ENCODE data around the gene SHB. TPM values are rescaled to one million over a fixed set of nuclear protein-coding genes. Genes with fewer than 3 reads are reported as not detected.
A peak's percentile ranks its signal among the peaks of the same experiment; 100 is the strongest.

The SHB gene
- total RNA-seq, 2 donors from 2014 or later, result 28.1 to 38.1 TPM

DNA sequence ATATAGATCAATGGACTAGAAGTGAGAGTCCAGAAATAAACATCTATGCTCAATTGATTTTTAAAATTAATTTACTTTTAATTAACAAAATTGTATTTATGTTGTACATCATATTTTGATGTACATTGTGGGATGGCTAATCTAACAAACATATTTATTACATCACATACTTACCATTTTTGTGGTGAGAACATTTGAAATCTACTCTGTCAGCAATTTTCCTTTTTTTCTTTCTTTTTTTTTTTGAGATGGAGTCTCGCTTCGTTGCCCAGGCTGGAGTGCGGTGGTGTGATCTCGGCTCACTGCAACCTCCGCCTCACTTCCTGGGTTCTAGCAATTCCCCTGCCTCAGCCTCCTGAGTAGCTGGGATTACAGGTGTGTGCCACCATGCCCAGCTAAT lies 32.4 kb upstream of the SHB start:
- H3K4me3 ChIP-seq (ENCODE audit: low read length), result no peak overlapping the region
- H3K36me3 ChIP-seq (ENCODE audit: control insufficient read depth, insufficient read depth, low read length), result no peaks in the 10 kb centered on the region
- H3K27me3 ChIP-seq (ENCODE audit: control insufficient read depth, insufficient read depth, low read length, poor library complexity, severe bottlenecking), result peaks cover 7% of the 10 kb centered on the region
- no peaks in the 10 kb centered on the region for H3K9me3 ChIP-seq (ENCODE audit: control insufficient read depth, low read length)
- Mint-ChIP-seq H3K4me1 (peaks cover 2% of the 10 kb centered on the region), H3K27me3 (ENCODE audit: insufficient read depth) (peaks cover 49% of the 10 kb centered on the region), H3K36me3 (ENCODE audit: low read depth) (no peaks in the 10 kb centered on the region), H3K27ac (no peak overlapping the region), H3K9me3 (no peaks in the 10 kb centered on the region), H3K4me3 (no peak overlapping the region)
- no peak overlapping the region for H3K9ac ChIP-seq (ENCODE audit: extremely low read depth, low read length, poor library complexity, severe bottlenecking)
- H3K27ac ChIP-seq (ENCODE audit: low read depth, low read length), result no peak overlapping the region
- DNase-seq, result no peak
- WGBS, 2 experiments (ENCODE audit: insufficient coverage in 1 of 2, insufficient read length in 1 of 2), result 90 to 98% methylated on average over 5 of the region's 5 CpGs
- H3K4me1 ChIP-seq (ENCODE audit: control insufficient read depth, insufficient read depth, low read length), result no peaks in the 10 kb centered on the region
- TF ChIP-seq, protein P1, sequence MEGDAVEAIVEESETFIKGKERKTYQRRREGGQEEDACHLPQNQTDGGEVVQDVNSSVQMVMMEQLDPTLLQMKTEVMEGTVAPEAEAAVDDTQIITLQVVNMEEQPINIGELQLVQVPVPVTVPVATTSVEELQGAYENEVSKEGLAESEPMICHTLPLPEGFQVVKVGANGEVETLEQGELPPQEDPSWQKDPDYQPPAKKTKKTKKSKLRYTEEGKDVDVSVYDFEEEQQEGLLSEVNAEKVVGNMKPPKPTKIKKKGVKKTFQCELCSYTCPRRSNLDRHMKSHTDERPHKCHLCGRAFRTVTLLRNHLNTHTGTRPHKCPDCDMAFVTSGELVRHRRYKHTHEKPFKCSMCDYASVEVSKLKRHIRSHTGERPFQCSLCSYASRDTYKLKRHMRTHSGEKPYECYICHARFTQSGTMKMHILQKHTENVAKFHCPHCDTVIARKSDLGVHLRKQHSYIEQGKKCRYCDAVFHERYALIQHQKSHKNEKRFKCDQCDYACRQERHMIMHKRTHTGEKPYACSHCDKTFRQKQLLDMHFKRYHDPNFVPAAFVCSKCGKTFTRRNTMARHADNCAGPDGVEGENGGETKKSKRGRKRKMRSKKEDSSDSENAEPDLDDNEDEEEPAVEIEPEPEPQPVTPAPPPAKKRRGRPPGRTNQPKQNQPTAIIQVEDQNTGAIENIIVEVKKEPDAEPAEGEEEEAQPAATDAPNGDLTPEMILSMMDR (conservative IDR thresholded peaks at IDR 0.05), result no peak

DNA sequence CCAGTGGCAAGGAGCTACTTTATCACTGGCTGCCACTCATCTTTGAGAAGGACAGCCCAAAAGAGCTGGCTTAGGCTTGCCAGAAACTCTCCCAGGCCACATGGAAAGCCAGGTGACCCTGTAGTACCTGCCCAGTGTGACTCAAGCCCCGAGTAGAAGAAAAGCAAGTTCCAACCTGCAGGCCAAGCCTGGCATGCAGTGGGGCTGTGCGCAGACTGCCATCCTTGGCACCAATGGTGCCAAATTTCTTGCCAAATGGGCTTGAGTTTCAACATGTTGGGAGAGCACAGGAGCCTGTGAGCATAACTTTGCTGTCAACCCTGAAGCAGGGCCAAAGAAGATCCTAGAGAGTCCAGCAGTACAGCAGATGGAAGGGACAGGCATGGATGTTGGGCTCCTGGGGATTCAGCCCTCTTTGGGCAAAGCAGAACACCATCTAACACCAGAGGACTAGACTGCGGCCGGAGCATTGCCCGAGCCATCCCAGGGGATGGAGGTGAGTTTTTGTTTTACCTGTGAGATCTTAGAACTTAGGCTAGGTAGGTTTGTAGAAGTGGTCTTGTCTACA lies 27.3 kb upstream of the SHB start:
- Histone ChIP-seq H3K4me1 (ENCODE audit: control insufficient read depth, insufficient read depth, low read length) (peaks cover 3% of the 10 kb centered on the region), H3K36me3 (ENCODE audit: control insufficient read depth, insufficient read depth, low read length) (no peaks in the 10 kb centered on the region), H3K4me3 (ENCODE audit: low read length) (no peak overlapping the region), H3K9me3 (ENCODE audit: control insufficient read depth, low read length) (no peaks in the 10 kb centered on the region), H3K9ac (ENCODE audit: extremely low read depth, low read length, poor library complexity, severe bottlenecking) (no peak overlapping the region), H3K27me3 (ENCODE audit: control insufficient read depth, insufficient read depth, low read length, poor library complexity, severe bottlenecking) (peaks cover 7% of the 10 kb centered on the region), H3K27ac (ENCODE audit: low read depth, low read length) (no peak overlapping the region)
- TF ChIP-seq, protein P1 (conservative IDR thresholded peaks at IDR 0.05), result no peak
- Mint-ChIP-seq H3K9me3 (no peaks in the 10 kb centered on the region), H3K4me3 (no peak overlapping the region), H3K27ac (no peak overlapping the region), H3K4me1 (peaks cover 31% of the 10 kb centered on the region), H3K27me3 (ENCODE audit: insufficient read depth) (peaks cover 22% of the 10 kb centered on the region), H3K36me3 (ENCODE audit: low read depth) (no peaks in the 10 kb centered on the region)
- 96 to 100% methylated on average over 4 to 5 of the region's 5 CpGs for WGBS, 2 experiments (ENCODE audit: insufficient coverage in 1 of 2, insufficient read length in 1 of 2)
- DNase-seq, result peak; percentile 28

DNA sequence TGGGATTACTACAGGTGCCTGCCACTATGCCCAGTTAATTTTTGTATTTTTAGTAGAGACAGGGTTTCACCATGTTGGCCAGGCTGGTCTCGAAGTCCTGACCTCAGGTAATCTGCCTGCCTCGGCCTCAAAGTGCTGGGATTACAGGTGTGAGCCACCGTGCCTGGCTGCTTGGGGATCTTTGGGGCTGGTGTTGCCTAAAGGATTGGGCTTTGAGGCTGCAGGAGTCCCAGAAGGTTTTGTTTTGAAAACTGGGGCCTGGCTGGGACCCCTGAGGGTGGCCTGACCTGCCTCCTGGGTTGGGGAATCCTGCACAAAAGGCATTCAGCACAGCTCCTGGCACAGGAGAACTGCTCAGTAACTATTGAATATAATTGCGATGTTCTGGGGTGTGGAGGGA lies 25.1 kb upstream of the SHB start:
- Mint-ChIP-seq H3K4me3 (no peak overlapping the region), H3K9me3 (no peaks in the 10 kb centered on the region), H3K36me3 (ENCODE audit: low read depth) (no peaks in the 10 kb centered on the region), H3K27me3 (ENCODE audit: insufficient read depth) (peaks cover 8% of the 10 kb centered on the region), H3K4me1 (peaks cover 52% of the 10 kb centered on the region), H3K27ac (no peak overlapping the region)
- Histone ChIP-seq H3K27me3 (ENCODE audit: control insufficient read depth, insufficient read depth, low read length, poor library complexity, severe bottlenecking) (no peaks in the 10 kb centered on the region), H3K4me3 (ENCODE audit: low read length) (no peak overlapping the region), H3K27ac (ENCODE audit: low read depth, low read length) (no peak overlapping the region), H3K9ac (ENCODE audit: extremely low read depth, low read length, poor library complexity, severe bottlenecking) (no peak overlapping the region), H3K9me3 (ENCODE audit: control insufficient read depth, low read length) (no peaks in the 10 kb centered on the region), H3K4me1 (ENCODE audit: control insufficient read depth, insufficient read depth, low read length) (peaks cover 17% of the 10 kb centered on the region), H3K36me3 (ENCODE audit: control insufficient read depth, insufficient read depth, low read length) (no peaks in the 10 kb centered on the region)
- WGBS, 2 experiments (ENCODE audit: insufficient coverage in 1 of 2, insufficient read length in 1 of 2), result 67 to 86% methylated on average over 2 to 4 of the region's 4 CpGs
- TF ChIP-seq, protein P1 (conservative IDR thresholded peaks at IDR 0.05), result no peak
- peak; percentile 42 for DNase-seq

All from endodermal cell (in vitro differentiated cells).